ENCODE results near the gene ITIH5. TPM values are rescaled to one million over a fixed set of nuclear protein-coding genes. Genes with fewer than 3 reads are reported as not detected.
"Not testable (repeated sequence)": the region's sequence is repeated elsewhere in the genome, so short reads cannot be mapped to it uniquely, and the experiment has no call there.

ITIH5 gene
- total RNA-seq (2013), result 0.04 TPM
- not detected for polyA plus RNA-seq
- not detected in 2 replicates for polyA minus RNA-seq
- total RNA-seq, result 0 to 3.7 (median 0.07) reads per million in 11 experiments

DNA sequence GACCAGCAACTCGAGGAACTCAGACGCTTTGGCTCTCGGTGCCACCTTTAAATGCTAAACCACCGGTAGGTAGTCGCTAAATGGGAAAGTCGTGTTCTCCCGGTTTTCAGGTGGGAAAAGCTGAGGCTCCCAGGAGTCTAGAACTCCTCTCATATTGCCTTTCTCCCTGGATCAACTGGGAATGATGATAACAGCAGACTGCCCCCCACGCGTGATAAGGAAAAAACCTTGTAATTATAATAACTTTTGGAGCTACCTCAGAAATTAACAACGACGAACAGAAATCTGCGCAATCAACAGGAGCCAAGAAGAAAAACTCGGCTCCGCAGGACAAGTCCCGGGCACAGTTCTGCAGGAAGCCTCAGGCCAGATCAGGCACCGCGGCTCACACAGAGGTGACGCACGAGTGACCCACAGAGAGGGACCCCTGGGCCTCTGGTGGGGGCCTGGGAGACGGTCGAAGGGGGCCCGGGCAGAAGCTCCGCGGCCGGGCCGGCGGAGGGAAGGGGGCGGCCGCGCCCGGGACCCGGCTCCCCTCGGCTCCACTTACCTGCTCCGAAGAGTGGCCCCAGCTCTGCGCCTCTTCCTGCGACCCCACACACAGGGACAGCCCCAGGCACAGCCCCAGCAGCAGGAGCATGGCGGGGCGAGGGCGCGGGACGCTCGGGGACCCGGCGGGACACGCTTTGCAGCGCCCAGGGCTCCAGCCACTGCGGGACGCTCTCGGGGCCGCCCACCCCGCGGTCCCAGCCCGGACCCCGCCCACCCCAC lies at the start of gene ITIH5:
Gene ITIH5, minus strand, starts transcription at position 714 of the 771 bp plus-strand sequence. Its CDS starts 74 bp downstream, at position 640.
- peaks cover 11% of the 10 kb centered on the region for H3K4me1 Mint-ChIP-seq
- Histone ChIP-seq H3K9ac (ENCODE audit: insufficient read depth, low read length, poor library complexity, severe bottlenecking) (no peak within 1 kb of the TSS), H3K36me3 (replicated peaks in 1 of 2; ENCODE audit: control insufficient read depth in 1 of 2, insufficient read depth in 2 of 2, low read length in 2 of 2) (no peaks in the 10 kb centered on the region), H2AFZ (ENCODE audit: insufficient read depth, low read depth, low read length, poor library complexity, severe bottlenecking) (peak within 1 kb of the TSS; percentile 6), H3K4me1 (ENCODE audit: control insufficient read depth in 1 of 2, insufficient read depth in 2 of 2, low read length in 2 of 2) (peaks cover 4% of the 10 kb centered on the region in 2 donors), H3K27me3 (ENCODE audit: control insufficient read depth in 2 of 2, insufficient read depth in 2 of 2, low read length in 2 of 2) (peaks cover 60 to 82% of the 10 kb centered on the region in 2 donors), H4K20me1 (ENCODE audit: insufficient read depth, low read length) (no peaks in the 10 kb centered on the region), H3K9me3 (replicated peaks in 1 of 2; ENCODE audit: control insufficient read depth in 1 of 2, insufficient read depth in 1 of 2, low read length in 2 of 2) (peaks cover 0 to 15% of the 10 kb centered on the region in 2 donors), H3K79me2 (ENCODE audit: insufficient read depth, low read length) (no peaks in the 10 kb centered on the region), H3K27ac (ENCODE audit: low read depth in 1 of 2, low read length in 2 of 2) (no peak within 1 kb of the TSS), H3K4me2 (replicated peaks; ENCODE audit: extremely low read depth, low read length, poor library complexity, severe bottlenecking) (peak within 1 kb of the TSS; percentile 54), H3K4me3 (replicated peaks in 1 of 3; ENCODE audit: low read depth in 2 of 3, low read length in 3 of 3) (peak within 1 kb of the TSS in 1 of 3 experiments; percentile 28)
- no peak within 1 kb of the TSS for H3K27ac Mint-ChIP-seq
- TF ChIP-seq, protein P1, sequence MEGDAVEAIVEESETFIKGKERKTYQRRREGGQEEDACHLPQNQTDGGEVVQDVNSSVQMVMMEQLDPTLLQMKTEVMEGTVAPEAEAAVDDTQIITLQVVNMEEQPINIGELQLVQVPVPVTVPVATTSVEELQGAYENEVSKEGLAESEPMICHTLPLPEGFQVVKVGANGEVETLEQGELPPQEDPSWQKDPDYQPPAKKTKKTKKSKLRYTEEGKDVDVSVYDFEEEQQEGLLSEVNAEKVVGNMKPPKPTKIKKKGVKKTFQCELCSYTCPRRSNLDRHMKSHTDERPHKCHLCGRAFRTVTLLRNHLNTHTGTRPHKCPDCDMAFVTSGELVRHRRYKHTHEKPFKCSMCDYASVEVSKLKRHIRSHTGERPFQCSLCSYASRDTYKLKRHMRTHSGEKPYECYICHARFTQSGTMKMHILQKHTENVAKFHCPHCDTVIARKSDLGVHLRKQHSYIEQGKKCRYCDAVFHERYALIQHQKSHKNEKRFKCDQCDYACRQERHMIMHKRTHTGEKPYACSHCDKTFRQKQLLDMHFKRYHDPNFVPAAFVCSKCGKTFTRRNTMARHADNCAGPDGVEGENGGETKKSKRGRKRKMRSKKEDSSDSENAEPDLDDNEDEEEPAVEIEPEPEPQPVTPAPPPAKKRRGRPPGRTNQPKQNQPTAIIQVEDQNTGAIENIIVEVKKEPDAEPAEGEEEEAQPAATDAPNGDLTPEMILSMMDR (IDR thresholded peaks at IDR 0.05), result no peak
- intact Hi-C loops (cut with micrococcal nuclease), result no loop called here
- peaks cover 0 to 9% (median 6%) of the 10 kb centered on the region in 7 donors for H3K9me3 Mint-ChIP-seq
- peak within 1 kb of the TSS; percentile 62 to 80 for H3K4me3 Mint-ChIP-seq
- DNase-seq, result no peak
- peaks cover 49 to 84% (median 60%) of the 10 kb centered on the region in 3 donors for H3K27me3 Mint-ChIP-seq (ENCODE audit: low read depth in 3 of 3)
- 2% methylated on average over 44 of the region's 54 CpGs for WGBS (ENCODE audit: insufficient coverage)
- H3K36me3 Mint-ChIP-seq, result peaks cover 0 to 2% of the 10 kb centered on the region in 2 donors

DNA sequence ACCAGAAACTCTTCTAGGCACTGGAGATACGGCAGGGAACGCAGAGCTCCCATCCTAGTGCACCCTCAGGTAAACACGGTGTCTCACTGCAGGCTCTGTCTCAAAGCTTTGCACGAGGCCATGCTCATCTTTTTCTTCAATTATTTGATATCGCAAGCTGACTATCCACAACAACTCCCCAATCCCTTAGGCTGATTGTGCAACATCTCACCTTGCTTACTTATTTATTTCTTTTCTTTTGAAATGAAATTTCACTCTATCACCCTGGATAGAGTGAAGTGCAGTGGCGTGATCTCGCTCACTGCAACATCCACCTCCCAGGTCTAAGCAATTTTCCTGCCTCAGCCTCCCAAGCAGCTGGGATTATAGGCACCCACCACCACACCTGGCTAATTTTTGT lies 48.7 kb upstream of the ITIH5 start:
- DNase-seq, result no peak
- intact Hi-C loops (cut with micrococcal nuclease), result no loop called here
- Mint-ChIP-seq H3K27me3 (ENCODE audit: low read depth in 3 of 3) (peaks cover 0 to 7% (median 2%) of the 10 kb centered on the region in 3 donors), H3K36me3 (no peaks in the 10 kb centered on the region), H3K9me3 (peaks cover 0 to 4% (median 0%) of the 10 kb centered on the region in 7 donors), H3K4me1 (no peaks in the 10 kb centered on the region), H3K4me3 (no peak overlapping the region), H3K27ac (no peak overlapping the region)
- Histone ChIP-seq H4K20me1 (ENCODE audit: insufficient read depth, low read length) (no peaks in the 10 kb centered on the region), H3K79me2 (ENCODE audit: insufficient read depth, low read length) (no peaks in the 10 kb centered on the region), H3K36me3 (replicated peaks in 1 of 2; ENCODE audit: control insufficient read depth in 1 of 2, insufficient read depth in 2 of 2, low read length in 2 of 2) (no peaks in the 10 kb centered on the region), H3K9ac (ENCODE audit: insufficient read depth, low read length, poor library complexity, severe bottlenecking) (no peak overlapping the region), H3K27ac (ENCODE audit: low read depth in 1 of 2, low read length in 2 of 2) (no peak overlapping the region), H3K9me3 (replicated peaks in 1 of 2; ENCODE audit: control insufficient read depth in 1 of 2, insufficient read depth in 1 of 2, low read length in 2 of 2) (no peaks in the 10 kb centered on the region), H3K4me1 (ENCODE audit: control insufficient read depth in 1 of 2, insufficient read depth in 2 of 2, low read length in 2 of 2) (no peaks in the 10 kb centered on the region), H3K27me3 (ENCODE audit: control insufficient read depth in 2 of 2, insufficient read depth in 2 of 2, low read length in 2 of 2) (no peaks in the 10 kb centered on the region), H3K4me2 (replicated peaks; ENCODE audit: extremely low read depth, low read length, poor library complexity, severe bottlenecking) (no peak overlapping the region), H2AFZ (ENCODE audit: insufficient read depth, low read depth, low read length, poor library complexity, severe bottlenecking) (no peak overlapping the region), H3K4me3 (replicated peaks in 1 of 3; ENCODE audit: low read depth in 2 of 3, low read length in 3 of 3) (no peak overlapping the region)
- WGBS (ENCODE audit: insufficient coverage), result 83% methylated on average over 4 of the region's 7 CpGs
- TF ChIP-seq, protein P1 (IDR thresholded peaks at IDR 0.05), result no peak

DNA sequence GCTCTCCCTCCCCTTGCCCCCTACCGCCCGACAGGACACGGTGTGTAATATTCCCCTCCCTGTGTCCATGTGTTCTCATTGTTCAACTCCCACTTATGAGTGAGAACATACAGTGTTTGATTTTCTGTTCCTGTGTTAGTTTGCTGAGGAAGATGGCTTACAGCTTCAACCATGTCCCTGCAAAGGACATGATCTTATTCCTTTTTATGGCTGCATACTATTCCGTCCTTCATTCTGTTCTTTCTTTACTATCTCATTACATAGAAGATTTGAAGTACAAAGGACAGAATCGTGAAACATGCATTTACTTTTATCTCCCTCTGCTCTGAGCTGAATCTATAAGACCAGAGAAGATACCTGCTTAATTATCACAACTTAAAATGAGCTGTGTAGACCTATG lies 44.3 kb upstream of the ITIH5 start:
- H3K27ac ChIP-seq (ENCODE audit: low read depth in 1 of 2, low read length in 2 of 2); H3K4me1 Mint-ChIP-seq; DNase-seq; H3K9ac ChIP-seq (ENCODE audit: insufficient read depth, low read length, poor library complexity, severe bottlenecking); H3K79me2 ChIP-seq (ENCODE audit: insufficient read depth, low read length); H3K9me3 ChIP-seq (replicated peaks in 1 of 2; ENCODE audit: control insufficient read depth in 1 of 2, insufficient read depth in 1 of 2, low read length in 2 of 2); H3K9me3 Mint-ChIP-seq; H3K27me3 ChIP-seq (ENCODE audit: control insufficient read depth in 2 of 2, insufficient read depth in 2 of 2, low read length in 2 of 2); H4K20me1 ChIP-seq (ENCODE audit: insufficient read depth, low read length); H3K4me2 ChIP-seq (replicated peaks; ENCODE audit: extremely low read depth, low read length, poor library complexity, severe bottlenecking); H3K4me3 ChIP-seq (replicated peaks in 1 of 3; ENCODE audit: low read depth in 2 of 3, low read length in 3 of 3); H2AFZ ChIP-seq (ENCODE audit: insufficient read depth, low read depth, low read length, poor library complexity, severe bottlenecking); H3K4me1 ChIP-seq (ENCODE audit: control insufficient read depth in 1 of 2, insufficient read depth in 2 of 2, low read length in 2 of 2); H3K4me3 Mint-ChIP-seq; H3K27ac Mint-ChIP-seq; intact Hi-C loops (cut with micrococcal nuclease); H3K36me3 Mint-ChIP-seq; H3K36me3 ChIP-seq (replicated peaks in 1 of 2; ENCODE audit: control insufficient read depth in 1 of 2, insufficient read depth in 2 of 2, low read length in 2 of 2): not testable (repeated sequence)
- 100% methylated on average over 1 of the region's 5 CpGs for WGBS (ENCODE audit: insufficient coverage)
- peaks cover 3 to 15% (median 4%) of the 10 kb centered on the region in 3 donors for H3K27me3 Mint-ChIP-seq (ENCODE audit: low read depth in 3 of 3)
